ENCODE measurements around the gene BCL11A.

DNA sequence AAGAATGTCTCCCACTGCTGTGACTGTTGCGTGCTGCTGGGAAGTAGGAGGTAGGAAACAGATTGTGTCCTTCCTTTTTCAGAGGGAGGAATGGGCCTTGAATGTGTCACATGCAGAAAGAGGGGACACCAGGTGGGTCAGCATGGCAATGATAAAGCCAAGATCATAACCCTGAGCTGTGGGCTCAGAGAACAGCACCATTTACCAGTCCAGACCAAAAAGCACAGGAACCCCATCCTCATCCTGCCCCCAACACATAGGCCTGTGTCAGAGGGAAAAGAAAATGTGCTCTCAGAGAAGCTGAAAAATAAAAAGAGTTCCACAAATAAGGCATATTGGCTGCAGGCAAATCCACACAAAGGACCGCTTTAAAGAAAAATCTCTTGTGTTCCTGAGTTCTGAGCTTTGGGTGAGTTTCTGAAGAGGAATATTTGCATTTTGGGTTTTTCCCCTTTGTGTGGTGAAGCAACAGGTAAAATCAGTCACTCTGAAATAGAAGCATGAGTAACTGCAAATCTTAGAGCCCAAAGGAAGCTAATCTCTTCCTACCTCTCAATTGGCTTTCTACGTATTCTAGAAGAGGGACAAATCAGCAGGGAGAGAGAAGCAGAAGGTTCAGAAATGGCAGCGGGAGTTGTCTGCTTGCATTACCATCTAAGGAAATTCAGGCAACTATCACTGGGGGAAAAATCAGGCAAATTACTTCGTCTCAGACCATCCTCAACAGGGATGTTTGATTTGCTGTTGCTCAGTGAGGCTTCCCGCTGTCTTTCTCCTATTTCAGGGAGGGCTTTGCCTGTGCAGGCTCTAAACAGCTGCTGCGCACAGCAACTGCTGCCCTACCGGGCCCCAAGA lies 106.8 kb downstream of the BCL11A start:
- TF ChIP-seq, protein P1, sequence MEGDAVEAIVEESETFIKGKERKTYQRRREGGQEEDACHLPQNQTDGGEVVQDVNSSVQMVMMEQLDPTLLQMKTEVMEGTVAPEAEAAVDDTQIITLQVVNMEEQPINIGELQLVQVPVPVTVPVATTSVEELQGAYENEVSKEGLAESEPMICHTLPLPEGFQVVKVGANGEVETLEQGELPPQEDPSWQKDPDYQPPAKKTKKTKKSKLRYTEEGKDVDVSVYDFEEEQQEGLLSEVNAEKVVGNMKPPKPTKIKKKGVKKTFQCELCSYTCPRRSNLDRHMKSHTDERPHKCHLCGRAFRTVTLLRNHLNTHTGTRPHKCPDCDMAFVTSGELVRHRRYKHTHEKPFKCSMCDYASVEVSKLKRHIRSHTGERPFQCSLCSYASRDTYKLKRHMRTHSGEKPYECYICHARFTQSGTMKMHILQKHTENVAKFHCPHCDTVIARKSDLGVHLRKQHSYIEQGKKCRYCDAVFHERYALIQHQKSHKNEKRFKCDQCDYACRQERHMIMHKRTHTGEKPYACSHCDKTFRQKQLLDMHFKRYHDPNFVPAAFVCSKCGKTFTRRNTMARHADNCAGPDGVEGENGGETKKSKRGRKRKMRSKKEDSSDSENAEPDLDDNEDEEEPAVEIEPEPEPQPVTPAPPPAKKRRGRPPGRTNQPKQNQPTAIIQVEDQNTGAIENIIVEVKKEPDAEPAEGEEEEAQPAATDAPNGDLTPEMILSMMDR (IDR thresholded peaks at IDR 0.05), result no peak
- TF ChIP-seq EZH2 (IDR thresholded peaks at IDR 0.05), result no peak
- no peak for TF ChIP-seq EZH2phosphoT487 (IDR thresholded peaks at IDR 0.05)

Data from neural progenitor cell (in vitro differentiated cells).